Purkinje cell (primary cell): ENCODE measurements around the gene WFDC10B. TPM values are rescaled to one million over a fixed set of nuclear protein-coding genes. Genes with fewer than 3 reads are reported as not detected.

Experiments
- polyA plus RNA-seq: library from polyadenylated mRNA; unstranded; fragments of >200 nt; fragmentation: Nextera tagmentation; gene quantifications from 2 replicates; pipeline ENCODE4 v1.2.1, GENCODE V29; 2014

The WFDC10B gene
- polyA plus RNA-seq, result not detected in 2 replicates

DNA sequence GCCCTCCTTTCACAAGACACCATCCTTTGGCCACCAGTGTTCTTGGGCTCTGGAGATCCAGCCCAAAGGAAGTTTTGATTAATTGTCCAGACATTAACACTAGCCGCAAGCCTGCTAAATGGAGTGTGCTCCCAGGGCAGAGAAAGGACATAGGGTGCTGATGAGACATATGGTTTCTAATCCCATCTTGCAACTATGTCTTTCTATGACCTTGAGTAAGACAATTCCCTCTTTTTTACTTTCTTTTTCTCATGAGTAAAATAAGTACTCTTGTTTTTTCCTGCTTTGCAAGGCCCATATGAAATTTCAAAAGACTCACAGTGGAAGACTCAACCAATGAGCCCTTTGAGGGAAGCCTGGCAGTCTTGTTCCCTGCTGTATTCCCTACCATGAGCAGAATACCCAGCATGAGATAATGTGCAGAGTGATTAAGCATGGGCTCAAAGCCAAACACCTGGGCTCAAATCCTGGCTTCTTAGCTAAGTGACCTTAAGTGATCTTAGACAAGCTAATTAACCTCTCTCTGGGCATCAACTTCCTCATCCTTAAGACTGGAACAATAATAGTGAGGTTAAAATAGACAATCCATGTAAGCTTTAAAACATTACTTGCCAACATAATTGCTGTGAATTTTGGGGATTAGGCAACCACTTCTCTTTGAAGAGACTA, at the start of gene WFDC10B:
Gene WFDC10B, minus strand, starts transcription at position 51 of the 669 bp plus-strand sequence. CDS start 19,027 bp downstream, outside the sequence.

DNA sequence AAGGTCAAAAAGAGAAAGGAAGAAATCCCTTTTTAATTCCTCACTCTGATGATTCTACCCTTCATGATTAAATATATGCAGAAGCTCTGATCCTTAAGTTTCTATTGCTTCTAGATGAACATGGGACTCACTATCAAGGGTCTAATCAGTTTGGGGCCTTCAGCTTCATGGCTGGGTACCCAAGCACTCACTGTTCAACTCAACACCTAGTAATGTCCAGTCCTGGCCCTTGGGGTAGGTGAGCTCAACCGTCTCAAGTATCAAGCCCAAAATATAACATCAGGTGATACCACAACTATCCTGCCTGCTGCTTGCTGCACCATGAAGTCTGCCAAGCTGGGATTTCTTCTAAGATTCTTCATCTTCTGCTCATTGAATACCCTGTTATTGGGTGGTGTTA, 17.2 kb upstream of the WFDC10B start, which contains the start of gene SPINT4:
Gene SPINT4, plus strand, starts transcription at position 301 of the 400 bp plus-strand sequence. Its CDS starts 21 bp downstream, at position 322.

DNA sequence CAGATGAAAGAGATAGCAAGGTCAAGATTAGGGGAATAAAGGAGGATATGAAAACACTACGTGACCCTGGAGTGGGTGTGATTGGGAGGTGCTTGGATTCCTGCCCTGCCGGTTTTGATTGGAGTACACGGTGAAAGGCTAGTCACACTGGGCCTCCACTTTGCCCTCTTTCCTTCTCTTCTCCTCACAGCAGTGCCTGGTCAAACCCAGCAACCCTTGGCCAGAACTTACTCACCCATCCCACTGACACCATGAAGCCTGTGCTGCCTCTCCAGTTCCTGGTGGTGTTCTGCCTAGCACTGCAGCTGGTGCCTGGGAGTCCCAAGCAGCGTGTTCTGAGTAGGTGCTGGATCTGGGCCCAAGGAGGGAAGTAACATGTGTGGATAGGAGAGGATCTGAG, 2.9 kb downstream of the WFDC10B start, which contains the start of gene WFDC13:
Gene WFDC13, plus strand, starts transcription at position 166 of the 400 bp plus-strand sequence. Its CDS starts 86 bp downstream, at position 252.

DNA sequence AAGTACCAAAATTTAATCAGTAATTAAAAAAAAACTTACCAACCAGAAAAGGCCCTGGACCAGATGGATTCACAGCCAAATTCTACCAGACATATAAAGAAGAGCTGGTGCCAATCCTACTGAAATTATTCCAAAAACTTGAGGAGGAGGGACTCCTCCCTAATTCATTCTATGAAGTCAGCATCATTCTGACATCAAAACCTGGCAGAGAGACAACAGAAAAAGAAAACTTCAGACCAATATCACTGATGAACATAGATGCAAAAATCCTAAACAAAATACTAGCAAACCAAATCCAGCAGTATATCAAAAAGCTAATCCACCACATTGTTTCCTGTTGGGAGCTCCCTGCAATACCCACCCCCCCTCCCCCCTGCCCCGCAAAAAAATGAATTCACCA, 34.7 kb downstream of the WFDC10B start, which contains the start of gene WFDC11:
Gene WFDC11, minus strand, starts transcription at position 101 of the 400 bp plus-strand sequence. CDS start 19,639 bp downstream, outside the sequence.

Other genes with a start within 250 kb of the WFDC10B start
- gene WFDC2, start 235.3 kb downstream of the WFDC10B start, polyA plus RNA-seq, result 4.3 and 6.1 TPM in 2 replicates
- gene SPINT3, start 189.4 kb downstream of the WFDC10B start, polyA plus RNA-seq, result not detected in 2 replicates
- gene WFDC6, start 165.5 kb downstream of the WFDC10B start, polyA plus RNA-seq, result not detected in 2 replicates
- not detected in 2 replicates for gene EPPIN, start 157.6 kb downstream of the WFDC10B start, polyA plus RNA-seq
- not detected in 2 replicates for gene WFDC8, start 125.7 kb downstream of the WFDC10B start, polyA plus RNA-seq
- not detected in 2 replicates for gene WFDC10A, start 75.3 kb downstream of the WFDC10B start, polyA plus RNA-seq
- not detected in 2 replicates for gene WFDC9, start 73.7 kb downstream of the WFDC10B start, polyA plus RNA-seq
- not detected in 2 replicates for gene WFDC11, start 34.8 kb downstream of the WFDC10B start, polyA plus RNA-seq
- not detected in 2 replicates for gene WFDC13, start 3.0 kb downstream of the WFDC10B start, polyA plus RNA-seq
- not detected in 2 replicates for gene SPINT4, start 17.3 kb upstream of the WFDC10B start, polyA plus RNA-seq
- 3.9 and 7.5 TPM in 2 replicates for gene WFDC3, start 86.9 kb upstream of the WFDC10B start, polyA plus RNA-seq
- gene DNTTIP1, start 86.9 kb upstream of the WFDC10B start, polyA plus RNA-seq, result 13.8 and 27.6 TPM in 2 replicates
- gene UBE2C, start 107.6 kb upstream of the WFDC10B start, polyA plus RNA-seq, result not detected in 2 replicates
- gene TNNC2, start 122.3 kb upstream of the WFDC10B start, polyA plus RNA-seq, result 3.8 TPM in 1 of 2 replicates, not detected in the other
- 2.8 and 3.2 TPM in 2 replicates for gene SNX21, start 128.8 kb upstream of the WFDC10B start, polyA plus RNA-seq
- gene ACOT8, start 152.4 kb upstream of the WFDC10B start, polyA plus RNA-seq, result 22.9 and 23.8 TPM in 2 replicates
- 0.11 and 0.56 TPM in 2 replicates for gene ZSWIM3, start 152.6 kb upstream of the WFDC10B start, polyA plus RNA-seq
- gene ZSWIM1, start 176.2 kb upstream of the WFDC10B start, polyA plus RNA-seq, result 1.1 and 2.1 TPM in 2 replicates
- gene SPATA25, start 182.6 kb upstream of the WFDC10B start, polyA plus RNA-seq, result not detected in 2 replicates
- gene NEURL2, start 186.2 kb upstream of the WFDC10B start, polyA plus RNA-seq, result 0.50 TPM in 1 of 2 replicates, not detected in the other
- gene CTSA, start 186.3 kb upstream of the WFDC10B start, polyA plus RNA-seq, result 44.1 and 45.1 TPM in 2 replicates
- 22.6 and 37.3 TPM in 2 replicates for gene PLTP, start 207.1 kb upstream of the WFDC10B start, polyA plus RNA-seq
- 5.7 and 8.0 TPM in 2 replicates for gene PCIF1, start 229.7 kb upstream of the WFDC10B start, polyA plus RNA-seq